IMR-90 (cell line): Measurements from ENCODE around the gene WNK1. TPM values are rescaled to one million over a fixed set of nuclear protein-coding genes. Genes with fewer than 3 reads are reported as not detected.

Source experiments
- ATAC-seq: fragments of 200-7000 bp; cut with Tn5 transposase; 2 replicates; pipeline ENCODE4 v1.9.1; 2020; ENCODE audit warnings: low read depth, mild to moderate bottlenecking, moderate library complexity
- BruUV-seq: library from RNA; stranded (reverse); fragments of 400-500 nt; replicated peaks from 2 replicates; lab custom pipeline; 2021; lab: Mats Ljungman, UMichigan
- CTCF ChIA-PET: fragments of 300-600 bp; formaldehyde crosslinking; extraction: SDS; loops from one replicate; lab custom pipeline; 2021; ENCODE audit warnings: antibody characterized with exemption; lab: Yijun Ruan, JAX
- POLR2A ChIA-PET: fragments of 300-600 bp; sonication (Branson Sonifier 250); formaldehyde crosslinking; loops from one replicate; lab custom pipeline; 2022; ENCODE audit warnings: antibody characterized with exemption; ENCODE audit not compliant: unreplicated experiment; lab: Charles Lee
- DNase-seq: peaks from one replicate; pipeline ENCODE4 v3.0.0; 2013
- H2AFZ ChIP-seq: replicated peaks from 2 replicates; pipeline ENCODE3; 2013; ENCODE audit warnings: low read length, mild to moderate bottlenecking; ENCODE audit not compliant: poor library complexity
- H2AK5ac ChIP-seq: 2 replicates; pipeline ENCODE4 v1.6.1; 2013; ENCODE audit warnings: low read depth, low read length, inconsistent platforms
- H2AK9ac ChIP-seq: replicated peaks from 2 replicates; pipeline ENCODE3; 2013; ENCODE audit warnings: mild to moderate bottlenecking, low read depth, low read length, moderate library complexity; ENCODE audit not compliant: poor library complexity
- H2BK120ac ChIP-seq: 2 replicates; pipeline ENCODE4 v1.6.1; 2013; ENCODE audit warnings: low read depth, low read length, inconsistent platforms
- H2BK15ac ChIP-seq: 3 replicates; pipeline ENCODE4 v1.6.1; 2013; ENCODE audit warnings: low read depth, low read length, inconsistent platforms
- H2BK20ac ChIP-seq: 2 replicates; pipeline ENCODE4 v1.6.1; 2013; ENCODE audit warnings: low read depth, mild to moderate bottlenecking, inconsistent platforms, low read length, moderate library complexity
- H2BK5ac ChIP-seq: 2 replicates; pipeline ENCODE4 v1.6.1; 2013; ENCODE audit warnings: mild to moderate bottlenecking, low read depth, low read length, inconsistent platforms; ENCODE audit not compliant: poor library complexity, severe bottlenecking
- H3K14ac ChIP-seq: replicated peaks from 2 replicates; pipeline ENCODE4 v1.6.1; 2013; ENCODE audit warnings: low read depth, low read length, inconsistent platforms
- H3K18ac ChIP-seq: 2 replicates; pipeline ENCODE4 v1.6.1; 2013; ENCODE audit warnings: low read depth, low read length, control low read depth
- H3K23ac ChIP-seq: 2 replicates; pipeline ENCODE4 v1.6.1; 2013; ENCODE audit warnings: low read depth, low read length, inconsistent platforms
- H3K27ac ChIP-seq: 2 replicates; pipeline ENCODE4 v1.5.1; 2013; ENCODE audit warnings: mild to moderate bottlenecking, control low read depth, low read length; ENCODE audit not compliant: insufficient read depth
- H3K27me3 ChIP-seq: 2 replicates; pipeline ENCODE4 v1.6.1; 2013; ENCODE audit warnings: low read length; ENCODE audit not compliant: control insufficient read depth, insufficient read depth
- H3K36me3 ChIP-seq: 2 replicates; pipeline ENCODE4 v1.6.1; 2013; ENCODE audit warnings: low read length, mixed read lengths; ENCODE audit not compliant: control insufficient read depth, insufficient read depth
- H3K4ac ChIP-seq: 2 replicates; pipeline ENCODE4 v1.6.1; 2013; ENCODE audit warnings: low read depth, low read length, inconsistent platforms
- H3K4me1 ChIP-seq: 2 replicates; pipeline ENCODE4 v1.6.1; 2013; ENCODE audit warnings: low read length, mixed read lengths; ENCODE audit not compliant: control insufficient read depth, insufficient read depth
- H3K4me2 ChIP-seq: 2 replicates; pipeline ENCODE4 v1.6.1; 2013; ENCODE audit warnings: low read depth, mild to moderate bottlenecking, control low read depth, low read length, moderate library complexity
- H3K4me3 ChIP-seq: 2 replicates; pipeline ENCODE4 v1.5.1; 2013; ENCODE audit warnings: low read depth, mild to moderate bottlenecking, control low read depth, low read length, moderate library complexity; ENCODE audit not compliant: insufficient read depth
- H3K56ac ChIP-seq: 2 replicates; pipeline ENCODE4 v1.6.1; 2013; ENCODE audit warnings: low read length, inconsistent platforms; ENCODE audit not compliant: insufficient read depth; ENCODE audit errors: extremely low read depth
- H3K79me1 ChIP-seq, 2 experiments: 2 replicates each; pipeline ENCODE4 v1.6.1; 2013; ENCODE audit warnings: low read length in 2 of 2, inconsistent platforms in 1 of 2, low read depth in 1 of 2
- H3K9ac ChIP-seq: 2 replicates; pipeline ENCODE4 v1.6.1; 2013; ENCODE audit warnings: low read depth, low read length, control low read depth
- H3K9me1 ChIP-seq: 2 replicates; pipeline ENCODE4 v1.6.1; 2013; ENCODE audit warnings: low read length, inconsistent platforms; ENCODE audit not compliant: insufficient read depth
- H3K9me3 ChIP-seq: 2 replicates; pipeline ENCODE4 v1.6.1; 2013; ENCODE audit warnings: low read length; ENCODE audit not compliant: control insufficient read depth, insufficient read depth
- H4K20me1 ChIP-seq: 2 replicates; pipeline ENCODE4 v1.6.1; 2013; ENCODE audit warnings: low read length, inconsistent platforms; ENCODE audit not compliant: insufficient read depth
- H4K5ac ChIP-seq: 2 replicates; pipeline ENCODE4 v1.6.1; 2013; ENCODE audit warnings: mild to moderate bottlenecking, low read depth, low read length, control low read depth
- H4K8ac ChIP-seq, 2 experiments: 2 replicates each; pipeline ENCODE4 v1.6.1; 2013; ENCODE audit warnings: low read depth in 2 of 2, low read length in 2 of 2, control low read depth in 1 of 2, inconsistent platforms in 1 of 2
- H4K91ac ChIP-seq: 2 replicates; pipeline ENCODE4 v1.6.1; 2013; ENCODE audit warnings: low read depth, low read length, inconsistent platforms; ENCODE audit not compliant: insufficient read depth
- CHD1 ChIP-seq: IDR thresholded peaks from 2 replicates; pipeline ENCODE4 v1.6.1; 2012; ENCODE audit warnings: low read depth, low read length, improper control_type of control experiment
- FOS ChIP-seq: fragments of 150-350 bp; IDR thresholded peaks from 2 replicates; pipeline ENCODE4 v1.6.1; 2016; ENCODE audit warnings: low read depth, low read length
- MAFK ChIP-seq: IDR thresholded peaks from 2 replicates; pipeline ENCODE4 v1.6.1; 2012; ENCODE audit warnings: low read depth, low read length, improper control_type of control experiment
- MAZ ChIP-seq: IDR thresholded peaks from 2 replicates; pipeline ENCODE4 v1.6.1; 2012; ENCODE audit warnings: low read depth, mild to moderate bottlenecking, low read length, improper control_type of control experiment, moderate library complexity, borderline replicate concordance
- MXI1 ChIP-seq: IDR thresholded peaks from 2 replicates; pipeline ENCODE4 v1.6.1; 2012; ENCODE audit warnings: low read depth, mild to moderate bottlenecking, low read length, moderate library complexity, borderline replicate concordance
- NFE2L2 ChIP-seq: fragments of 150-350 bp; IDR thresholded peaks from 2 replicates; pipeline ENCODE4 v1.6.1; 2016; ENCODE audit warnings: low read depth, mild to moderate bottlenecking, low read length
- POLR2A ChIP-seq: IDR thresholded peaks from 2 replicates; pipeline ENCODE4 v1.6.1; 2012; ENCODE audit warnings: mild to moderate bottlenecking, low read depth, low read length
- RCOR1 ChIP-seq: IDR thresholded peaks from 2 replicates; pipeline ENCODE4 v1.6.1; 2012; ENCODE audit warnings: mild to moderate bottlenecking, low read length, improper control_type of control experiment; ENCODE audit not compliant: insufficient replicate concordance
- RFX5 ChIP-seq: IDR thresholded peaks from 2 replicates; pipeline ENCODE4 v1.8.0; 2012; ENCODE audit warnings: low read depth, mild to moderate bottlenecking, low read length, moderate library complexity
- SMC3 ChIP-seq: fragments of 150-350 bp; IDR thresholded peaks from 2 replicates; pipeline ENCODE4 v1.6.1; 2016; ENCODE audit warnings: low read depth, mild to moderate bottlenecking, antibody characterized with exemption, low read length, moderate library complexity
- WGBS, 2 experiments: methylation state at CpG; one replicate each; pipeline versions ENCODE4 v1.1.5 to v1.1.7; 2013; ENCODE audit warnings: missing lambda C conversion rate in 2 of 2; ENCODE audit not compliant: insufficient read length in 1 of 2; ENCODE audit errors: extremely low coverage in 2 of 2; 5-methylcytosine and 5-hydroxymethylcytosine counted together
- dilution Hi-C: fragments of 300-500 bp; cut with HindIII; formaldehyde crosslinking; loops from one replicate; pipeline ENCODE4 v1.14.3; 2018; ENCODE audit warnings: low sequenced_read_pairs; ENCODE audit not compliant: unreplicated experiment
- in situ Hi-C: fragments of 300-500 bp; cut with MboI; formaldehyde crosslinking; loops from 3 replicates; pipeline ENCODE4 v1.14.3; 2019; ENCODE audit warnings: low sequenced_read_pairs, inconsistent platforms, mixed read lengths
- intact Hi-C: fragments of 100-400 bp; cut with micrococcal nuclease; formaldehyde crosslinking; loops from 2 replicates; pipeline ENCODE4 v1.10.0; 2022
- polyA plus RNA-seq, 3 experiments: library from polyadenylated mRNA; depleted of rRNA; stranded (reverse); fragments of >200 nt; gene quantifications; 2 replicates each; pipeline ENCODE4 v1.2.3, GENCODE V29; 2012; ENCODE audit warnings: low replicate concordance in 1 of 3
- total RNA-seq: library from RNA; depleted of rRNA; stranded (reverse); fragments of >200 nt; gene quantifications from 2 replicates; pipeline ENCODE4 v1.2.3, GENCODE V29; 2012
- TF ChIP-seq, protein P1 (sequence below): fragments of 150-350 bp; IDR thresholded peaks from 2 replicates; pipeline ENCODE4 v1.6.1; 2016; ENCODE audit warnings: low read depth, mild to moderate bottlenecking, low read length, moderate library complexity, borderline replicate concordance
- TF ChIP-seq, protein P2 (sequence below): conservative IDR thresholded peaks from 2 replicates; pipeline ENCODE4 v1.5.1; 2012; ENCODE audit warnings: mild to moderate bottlenecking, low read depth, low read length, improper control_type of control experiment

The WNK1 gene
- total and polyA plus RNA-seq, 2 of the 4 experiments (the other 2 are of a cell fraction) = 36.9 to 42.8 TPM

DNA sequence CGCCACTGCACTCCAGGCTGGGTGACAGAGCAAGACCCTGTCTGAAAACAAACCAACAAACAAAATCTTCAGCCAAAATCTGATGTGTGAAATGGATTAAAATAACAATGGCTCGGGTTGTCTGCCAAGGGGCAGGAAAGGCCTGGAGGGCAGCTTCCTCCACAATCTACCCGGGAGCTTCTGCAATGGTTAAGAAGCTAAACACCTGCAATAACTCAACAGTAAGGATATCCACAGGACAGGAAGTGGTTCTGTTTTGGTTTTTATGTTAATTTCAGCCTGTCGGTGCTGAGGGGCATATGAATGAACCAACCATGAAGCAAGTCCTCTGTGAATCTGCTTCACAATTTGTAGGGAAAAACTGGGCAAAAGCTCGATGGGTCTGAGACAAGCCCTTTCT lies 162.7 kb downstream of the WNK1 start:
- Histone ChIP-seq H3K4me3 (no peak overlapping the region), H2BK5ac (no peak overlapping the region), H2BK120ac (no peak overlapping the region), H3K4me1 (peaks cover 4% of the 10 kb centered on the region), H2AFZ (no peak overlapping the region), H2AK9ac (no peak overlapping the region), H4K5ac (no peak overlapping the region), H3K9me3 (no peaks in the 10 kb centered on the region), H3K36me3 (peaks cover 47% of the 10 kb centered on the region), H2BK15ac (no peak overlapping the region), H3K9me1 (peaks cover 7% of the 10 kb centered on the region), H3K23ac (no peak overlapping the region), H3K56ac (no peak overlapping the region), H3K4me2 (no peak overlapping the region), H2BK20ac (no peak overlapping the region), H3K18ac (no peak overlapping the region), H2AK5ac (no peak overlapping the region), H3K27ac (no peak overlapping the region), H3K79me1 (peaks cover 5 to 62% of the 10 kb centered on the region in 2 experiments; a peak in 3 of 4 replicates), H3K14ac (no peak overlapping the region), H3K9ac (no peak overlapping the region), H3K4ac (no peak overlapping the region), H3K27me3 (no peaks in the 10 kb centered on the region), H4K20me1 (peaks cover 4% of the 10 kb centered on the region), H4K91ac (no peak overlapping the region), H4K8ac (no peak overlapping the region)
- no peak for DNase-seq
- WGBS, 2 experiments = no CpG with 5 or more reads among the region's 5 CpGs
- CTCF ChIA-PET = interaction anchor here (0.6 kb wide), 1 partner anchor 76 kb away, joined by 4 read pairs; no protein-coding TSS in a partner anchor
- POLR2A ChIA-PET = no interaction called here
- in situ Hi-C loops (loop anchor here (25.0 kb wide), 1 partner anchor 672 kb away; the partner anchor contains the start of gene FBXL14), intact Hi-C loops (no loop called here), dilution Hi-C loops (no loop called here)
- BruUV-seq = no TSS peak
- TF ChIP-seq POLR2A (no peak), MAZ (no peak), CHD1 (no peak), SMC3 (no peak), MAFK (no peak), FOS (no peak), MXI1 (no peak), NFE2L2 (no peak), RFX5 (no peak), RCOR1 (no peak)
- TF ChIP-seq, protein P1, sequence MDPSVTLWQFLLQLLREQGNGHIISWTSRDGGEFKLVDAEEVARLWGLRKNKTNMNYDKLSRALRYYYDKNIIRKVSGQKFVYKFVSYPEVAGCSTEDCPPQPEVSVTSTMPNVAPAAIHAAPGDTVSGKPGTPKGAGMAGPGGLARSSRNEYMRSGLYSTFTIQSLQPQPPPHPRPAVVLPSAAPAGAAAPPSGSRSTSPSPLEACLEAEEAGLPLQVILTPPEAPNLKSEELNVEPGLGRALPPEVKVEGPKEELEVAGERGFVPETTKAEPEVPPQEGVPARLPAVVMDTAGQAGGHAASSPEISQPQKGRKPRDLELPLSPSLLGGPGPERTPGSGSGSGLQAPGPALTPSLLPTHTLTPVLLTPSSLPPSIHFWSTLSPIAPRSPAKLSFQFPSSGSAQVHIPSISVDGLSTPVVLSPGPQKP = no peak
- TF ChIP-seq, protein P2, sequence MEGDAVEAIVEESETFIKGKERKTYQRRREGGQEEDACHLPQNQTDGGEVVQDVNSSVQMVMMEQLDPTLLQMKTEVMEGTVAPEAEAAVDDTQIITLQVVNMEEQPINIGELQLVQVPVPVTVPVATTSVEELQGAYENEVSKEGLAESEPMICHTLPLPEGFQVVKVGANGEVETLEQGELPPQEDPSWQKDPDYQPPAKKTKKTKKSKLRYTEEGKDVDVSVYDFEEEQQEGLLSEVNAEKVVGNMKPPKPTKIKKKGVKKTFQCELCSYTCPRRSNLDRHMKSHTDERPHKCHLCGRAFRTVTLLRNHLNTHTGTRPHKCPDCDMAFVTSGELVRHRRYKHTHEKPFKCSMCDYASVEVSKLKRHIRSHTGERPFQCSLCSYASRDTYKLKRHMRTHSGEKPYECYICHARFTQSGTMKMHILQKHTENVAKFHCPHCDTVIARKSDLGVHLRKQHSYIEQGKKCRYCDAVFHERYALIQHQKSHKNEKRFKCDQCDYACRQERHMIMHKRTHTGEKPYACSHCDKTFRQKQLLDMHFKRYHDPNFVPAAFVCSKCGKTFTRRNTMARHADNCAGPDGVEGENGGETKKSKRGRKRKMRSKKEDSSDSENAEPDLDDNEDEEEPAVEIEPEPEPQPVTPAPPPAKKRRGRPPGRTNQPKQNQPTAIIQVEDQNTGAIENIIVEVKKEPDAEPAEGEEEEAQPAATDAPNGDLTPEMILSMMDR = no peak
- no peak for ATAC-seq
